GM23248 (cell line): Measurements from ENCODE around the gene RPS6KA3. TPM values are rescaled to one million over a fixed set of nuclear protein-coding genes. Genes with fewer than 3 reads are reported as not detected.

Experiments
- DNase-seq: peaks from one replicate; pipeline ENCODE4 v3.0.0-alpha.2; 2015
- H2AFZ ChIP-seq: fragments of 200-600 bp; sonication (generic); 2 replicates; pipeline ENCODE4 v1.6.1; 2016; ENCODE audit warnings: antibody characterized with exemption
- H3F3A ChIP-seq: fragments of 200-600 bp; sonication (generic); 2 replicates; pipeline ENCODE4 v1.6.1; 2016; ENCODE audit warnings: mild to moderate bottlenecking, antibody characterized with exemption, mixed run types; ENCODE audit not compliant: insufficient read depth
- H3K27ac ChIP-seq: fragments of 200-600 bp; sonication (generic); 2 replicates; pipeline ENCODE4 v1.5.1; 2016; ENCODE audit warnings: mild to moderate bottlenecking
- H3K27me3 ChIP-seq: fragments of 200-600 bp; sonication (generic); replicated peaks from 2 replicates; pipeline ENCODE4 v1.6.1; 2016; ENCODE audit warnings: mild to moderate bottlenecking; ENCODE audit not compliant: insufficient read depth
- H3K36me3 ChIP-seq: fragments of 200-600 bp; sonication (generic); 2 replicates; pipeline ENCODE4 v1.6.1; 2016; ENCODE audit warnings: low read depth, mild to moderate bottlenecking
- H3K4me1 ChIP-seq: fragments of 200-600 bp; sonication (generic); 2 replicates; pipeline ENCODE4 v1.6.1; 2016; ENCODE audit warnings: mild to moderate bottlenecking; ENCODE audit not compliant: insufficient read depth
- H3K4me2 ChIP-seq: fragments of 200-600 bp; sonication (generic); one replicate; pipeline ENCODE4 v1.6.1; 2016; ENCODE audit warnings: mild to moderate bottlenecking; ENCODE audit not compliant: unreplicated experiment
- H3K4me3 ChIP-seq: fragments of 200-600 bp; sonication (generic); 2 replicates; pipeline ENCODE4 v1.5.1; 2016; ENCODE audit warnings: mild to moderate bottlenecking
- H3K79me2 ChIP-seq: fragments of 200-600 bp; sonication (generic); 2 replicates; pipeline ENCODE4 v1.6.1; 2016; ENCODE audit warnings: mild to moderate bottlenecking; ENCODE audit not compliant: insufficient read depth
- H3K9ac ChIP-seq: fragments of 200-600 bp; sonication (generic); 2 replicates; pipeline ENCODE4 v1.6.1; 2016; ENCODE audit warnings: mild to moderate bottlenecking
- H3K9me2 ChIP-seq: fragments of 200-600 bp; sonication (generic); 2 replicates; pipeline ENCODE4 v1.6.1; 2016; ENCODE audit warnings: mixed run types, mild to moderate bottlenecking, moderate library complexity; ENCODE audit not compliant: insufficient read depth
- H3K9me3 ChIP-seq: fragments of 200-600 bp; sonication (generic); one replicate; pipeline ENCODE4 v1.6.1; 2017; ENCODE audit warnings: low read depth
- H4K20me1 ChIP-seq: fragments of 200-600 bp; sonication (generic); 2 replicates; pipeline ENCODE4 v1.6.0; 2016; ENCODE audit not compliant: insufficient read depth
- EZH2 ChIP-seq: fragments of 200-600 bp; sonication (generic); IDR thresholded peaks from 2 replicates; pipeline ENCODE4 v1.6.1; 2018; ENCODE audit warnings: antibody characterized with exemption, mild to moderate bottlenecking; ENCODE audit not compliant: insufficient read depth, poor library complexity, severe bottlenecking
- EZH2phosphoT487 ChIP-seq: fragments of 200-600 bp; sonication (generic); IDR thresholded peaks from 2 replicates; pipeline ENCODE4 v1.6.1; 2018; ENCODE audit warnings: antibody characterized with exemption, moderate library complexity, mild to moderate bottlenecking, low read depth; ENCODE audit not compliant: insufficient read depth
- WGBS, 2 experiments: methylation state at CpG; one replicate each; pipeline ENCODE4 v1.1.6; 2015 to 2017; ENCODE audit warnings: low lambda C conversion rate in 2 of 2, low coverage in 1 of 2; ENCODE audit errors: missing lambda C conversion rate in 2 of 2; 5-methylcytosine and 5-hydroxymethylcytosine counted together
- in situ Hi-C: fragments of 300-500 bp; cut with MboI; formaldehyde crosslinking; loops from 2 replicates; pipeline ENCODE4 v1.15.0; 2020
- polyA plus RNA-seq: library from polyadenylated mRNA; unstranded; fragments of >200 nt; fragmentation: Nextera tagmentation; extraction: Ambion mirVana; gene quantifications from 2 replicates; pipeline ENCODE4 v1.2.1, GENCODE V29; 2016
- total RNA-seq: library from RNA; depleted of rRNA; stranded (reverse); fragments of >200 nt; shearing (Covaris generic); gene quantifications from 2 replicates; pipeline ENCODE4 v1.2.3, GENCODE V29; 2014

The RPS6KA3 gene
- total and polyA plus RNA-seq, 2 experiments from 2014 or later, result 8.1 to 33.8 TPM

GRCh38 chrX:20274121-20274520, 7.4 kb upstream of the RPS6KA3 start:
- Histone ChIP-seq H3K4me3 (no peak overlapping the region), H3K27ac (no peak overlapping the region), H3K79me2 (no peaks in the 10 kb centered on the region), H3K9me2 (no peaks in the 10 kb centered on the region), H3K27me3 (no peaks in the 10 kb centered on the region), H3K4me2 (no peak overlapping the region), H3F3A (peaks cover 22% of the 10 kb centered on the region; the same call in 1 of the 2 replicates), H4K20me1 (no peaks in the 10 kb centered on the region), H3K36me3 (no peaks in the 10 kb centered on the region), H3K4me1 (peaks cover 24% of the 10 kb centered on the region), H3K9me3 (no peaks in the 10 kb centered on the region), H2AFZ (no peak overlapping the region; the same call in 1 of the 2 replicates), H3K9ac (no peak overlapping the region)
- TF ChIP-seq EZH2phosphoT487 (no peak), EZH2 (no peak)
- in situ Hi-C loops, result no loop called here
- DNase-seq, result peak; percentile 24
- 43% methylated on average over 1 of the region's 1 CpG for WGBS, 2 experiments

GRCh38 chrX:20271730-20272129, 5.0 kb upstream of the RPS6KA3 start:
- in situ Hi-C loops, result no loop called here
- Histone ChIP-seq H3K4me2 (no peak overlapping the region), H3K27me3 (no peaks in the 10 kb centered on the region), H3K4me1 (peaks cover 24% of the 10 kb centered on the region), H3K9me2 (no peaks in the 10 kb centered on the region), H3K79me2 (no peaks in the 10 kb centered on the region), H3K9me3 (no peaks in the 10 kb centered on the region), H3F3A (peaks cover 24% of the 10 kb centered on the region; the same call in 1 of the 2 replicates), H3K4me3 (no peak overlapping the region), H3K9ac (no peak overlapping the region), H3K27ac (no peak overlapping the region), H3K36me3 (no peaks in the 10 kb centered on the region), H4K20me1 (no peaks in the 10 kb centered on the region), H2AFZ (no peak overlapping the region)
- TF ChIP-seq EZH2phosphoT487 (no peak), EZH2 (no peak)
- 82 to 86% methylated on average over 1 of the region's 1 CpG for WGBS, 2 experiments
- DNase-seq, result peak; percentile 18

GRCh38 chrX:20271186-20271585, 4.5 kb upstream of the RPS6KA3 start:
- Histone ChIP-seq H3K79me2 (peaks cover 1% of the 10 kb centered on the region; the same call in 1 of the 2 replicates), H3K9ac (no peak overlapping the region), H4K20me1 (no peaks in the 10 kb centered on the region), H3K4me2 (peak overlapping the region; percentile 51), H3K9me2 (no peaks in the 10 kb centered on the region), H3K27ac (peak overlapping the region; percentile 41; the same call in 1 of the 2 replicates), H3K4me3 (no peak overlapping the region), H3K9me3 (no peaks in the 10 kb centered on the region), H3K36me3 (no peaks in the 10 kb centered on the region), H3K27me3 (no peaks in the 10 kb centered on the region), H3K4me1 (peaks cover 24% of the 10 kb centered on the region), H2AFZ (no peak overlapping the region), H3F3A (peaks cover 24% of the 10 kb centered on the region; the same call in 1 of the 2 replicates)
- in situ Hi-C loops, result no loop called here
- 92 to 95% methylated on average over 1 of the region's 1 CpG for WGBS, 2 experiments
- TF ChIP-seq EZH2, result no peak
- DNase-seq, result no peak

GRCh38 chrX:20270562-20270890, 3.8 kb upstream of the RPS6KA3 start:
- Histone ChIP-seq H3K27me3 (no peaks in the 10 kb centered on the region), H3K9me2 (no peaks in the 10 kb centered on the region), H3K9me3 (no peaks in the 10 kb centered on the region), H3K79me2 (peaks cover 6% of the 10 kb centered on the region), H3K36me3 (no peaks in the 10 kb centered on the region), H3K9ac (no peak overlapping the region), H3F3A (peaks cover 24% of the 10 kb centered on the region; the same call in 1 of the 2 replicates), H3K4me1 (peaks cover 24% of the 10 kb centered on the region), H4K20me1 (no peaks in the 10 kb centered on the region), H3K4me3 (no peak overlapping the region), H2AFZ (no peak overlapping the region; the same call in 1 of the 2 replicates), H3K4me2 (peak overlapping the region; percentile 51), H3K27ac (peak overlapping the region; percentile 41)
- WGBS, 2 experiments, result 0% methylated on average over 1 of the region's 1 CpG
- TF ChIP-seq EZH2phosphoT487, result no peak
- TF ChIP-seq EZH2, result no peak
- in situ Hi-C loops, result no loop called here
- DNase-seq, result peak; percentile 55
